GM20000 (cell line): ENCODE data around the gene GPSM1.

Experiments
- DNase-seq: peaks from one replicate; pipeline ENCODE4 v3.0.0; 2012; ENCODE audit warnings: low spot score
- CTCF ChIP-seq: IDR thresholded peaks from 2 replicates; pipeline ENCODE4 v1.5.1; 2012; ENCODE audit warnings: mild to moderate bottlenecking, control low read depth; ENCODE audit errors: extremely low read depth, missing control alignments

The GPSM1 gene

GRCh38 chr9:136286359-136286986, 40.9 kb upstream of the GPSM1 start:
- TF ChIP-seq CTCF = no peak
- no peak for DNase-seq

DNA sequence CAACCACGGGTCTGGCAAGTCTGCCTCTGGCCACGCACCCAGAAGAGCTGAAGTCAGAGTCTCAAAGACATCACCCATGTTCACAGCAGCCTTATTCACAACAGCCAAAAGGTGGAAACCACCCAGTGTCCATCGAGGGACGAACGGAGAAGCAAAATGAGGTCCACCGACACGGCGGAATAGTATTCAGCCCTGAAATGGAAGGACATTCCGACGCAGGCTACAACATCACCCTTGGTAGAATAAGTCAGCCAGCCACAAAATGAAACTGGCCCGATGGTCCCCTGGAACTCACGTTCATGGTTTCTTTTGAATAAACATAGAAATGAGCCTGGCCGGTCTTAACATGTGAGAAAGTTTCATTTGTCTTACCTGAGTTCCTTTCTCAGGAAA, 40.4 kb upstream of the GPSM1 start:
- TF ChIP-seq CTCF = no peak
- no peak for DNase-seq

DNA sequence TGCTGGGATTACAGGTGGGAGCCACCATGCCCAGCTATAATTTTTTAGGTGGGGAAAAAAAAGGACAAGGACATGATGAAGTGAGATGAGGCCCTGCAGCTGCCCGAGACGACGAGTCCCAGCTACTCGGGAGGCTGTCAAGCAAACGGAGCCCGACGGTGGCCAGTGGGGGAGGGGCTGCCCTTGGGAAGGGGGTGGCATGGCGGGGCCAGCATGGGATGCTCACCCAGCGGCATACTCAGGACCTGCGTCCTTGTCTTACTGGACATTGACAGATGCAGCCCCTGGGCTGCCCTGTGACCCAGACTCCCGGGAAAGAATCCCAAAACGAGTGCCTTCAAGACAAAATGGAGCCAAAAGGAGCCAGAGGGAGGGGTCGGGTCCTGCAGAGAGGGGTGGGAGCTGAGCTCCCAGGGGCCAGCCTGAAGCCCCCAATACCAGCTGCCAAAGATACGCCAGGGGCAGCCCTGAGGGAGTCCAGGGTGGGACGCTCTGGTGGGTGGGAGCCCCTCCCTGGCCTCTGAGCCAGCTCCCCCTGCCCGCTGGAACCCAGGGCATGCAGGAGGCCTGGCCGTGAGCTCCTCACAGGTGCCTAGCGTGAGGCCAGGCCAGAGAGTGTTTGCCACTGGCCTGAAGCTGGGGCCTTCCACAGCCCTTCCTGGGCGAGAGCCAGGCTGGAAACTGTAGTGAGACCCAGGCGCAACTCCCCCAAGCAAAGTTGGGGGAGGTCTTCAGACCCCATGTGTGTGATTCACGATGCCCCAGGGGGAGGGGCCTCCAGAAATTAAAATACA, 39.2 kb upstream of the GPSM1 start:
- no peak for TF ChIP-seq CTCF
- DNase-seq = no peak

GRCh38 chr9:136289651-136290507, 37.5 kb upstream of the GPSM1 start:
- no peak for TF ChIP-seq CTCF
- no peak for DNase-seq

GRCh38 chr9:136290508-136291000, 36.8 kb upstream of the GPSM1 start:
- no peak for DNase-seq
- TF ChIP-seq CTCF = no peak

DNA sequence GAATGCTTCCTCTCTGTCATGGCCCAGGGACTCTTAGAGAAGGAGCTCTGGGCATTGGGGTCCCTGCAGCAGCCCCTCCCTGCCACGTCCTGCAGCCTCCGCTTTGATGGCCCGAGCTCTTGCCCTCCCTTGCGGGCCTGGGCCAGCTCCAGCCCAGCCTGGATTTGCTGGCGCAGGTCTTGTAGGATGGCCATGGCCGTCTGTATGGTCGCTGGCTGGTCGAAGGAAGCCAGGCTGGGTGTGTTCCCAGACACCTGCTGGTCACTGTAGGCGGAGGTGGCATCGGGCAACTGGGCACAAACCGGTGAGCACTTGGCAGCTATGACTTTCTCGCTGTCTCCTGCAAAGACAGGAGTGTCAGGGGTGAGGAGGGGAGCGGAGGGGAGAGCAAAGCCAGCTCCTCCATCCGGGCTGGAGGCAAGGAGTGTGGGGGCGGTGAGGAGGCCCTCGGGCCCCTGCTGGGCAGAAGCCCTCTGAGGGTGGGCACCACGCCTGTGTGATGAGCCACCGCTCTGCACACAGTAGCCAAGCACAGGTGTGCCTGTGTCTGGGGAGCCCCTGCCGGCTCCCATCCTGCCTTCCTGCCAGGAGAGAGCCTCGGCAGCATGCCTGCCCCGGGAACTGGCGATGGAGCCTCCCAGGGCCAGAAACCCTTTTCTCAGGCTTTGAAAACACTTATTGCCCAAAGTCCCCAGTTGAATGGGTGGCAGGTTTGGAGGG, 35.9 kb upstream of the GPSM1 start:
- no peak for DNase-seq
- TF ChIP-seq CTCF = no peak
